SKM-1 (cell line): ENCODE measurements around the gene THRSP.
"Not testable (repeated sequence)": the region's sequence is repeated elsewhere in the genome, so short reads cannot be mapped to it uniquely, and the experiment has no call there.

Source experiments
- DNase-seq: peaks from one replicate; lab custom pipeline; 2025; ENCODE audit not compliant: unreplicated experiment; lab: John Stamatoyannopoulos, UW

THRSP gene, protein sequence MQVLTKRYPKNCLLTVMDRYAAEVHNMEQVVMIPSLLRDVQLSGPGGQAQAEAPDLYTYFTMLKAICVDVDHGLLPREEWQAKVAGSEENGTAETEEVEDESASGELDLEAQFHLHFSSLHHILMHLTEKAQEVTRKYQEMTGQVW

DNA sequence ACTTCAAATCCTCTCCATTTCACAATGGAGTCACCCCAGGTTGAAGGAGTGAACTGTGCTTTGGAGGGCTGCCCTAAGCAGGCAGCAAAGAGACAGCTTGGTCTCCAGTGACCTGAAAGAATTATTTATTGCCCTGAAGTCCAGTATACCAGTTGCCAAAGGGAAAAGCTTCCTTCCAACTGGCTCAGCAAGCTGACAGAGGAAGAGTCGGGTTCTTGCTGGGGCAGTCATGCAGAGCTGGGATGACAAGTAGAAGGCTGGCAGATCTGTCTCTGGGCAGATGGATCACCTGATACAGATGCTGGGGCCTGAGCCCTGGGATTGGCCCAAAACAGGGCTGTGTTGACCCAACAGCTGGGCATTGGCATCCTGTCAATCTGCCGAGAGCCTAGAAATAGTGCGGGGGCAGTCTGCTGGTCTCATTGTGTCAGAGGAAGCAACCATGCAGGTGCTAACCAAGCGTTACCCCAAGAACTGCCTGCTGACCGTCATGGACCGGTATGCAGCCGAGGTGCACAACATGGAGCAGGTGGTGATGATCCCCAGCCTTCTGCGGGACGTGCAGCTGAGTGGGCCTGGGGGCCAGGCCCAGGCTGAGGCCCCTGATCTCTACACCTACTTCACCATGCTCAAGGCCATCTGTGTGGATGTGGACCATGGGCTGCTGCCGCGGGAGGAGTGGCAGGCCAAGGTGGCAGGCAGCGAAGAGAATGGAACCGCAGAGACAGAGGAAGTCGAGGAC lies at the start of gene THRSP:
THRSP (plus strand) TSS at position 422 of the 742 bp plus-strand sequence; CDS start at position 443, 21 bp downstream.
- DNase-seq = no peak

- DNase-seq = not testable (repeated sequence)
These were observed 48.6 kb upstream of the THRSP start for GRCh38 chr11:78014937-78015520.

GRCh38 chr11:78015878-78016277 lies 47.8 kb upstream of the THRSP start:
- DNase-seq = no peak

DNA sequence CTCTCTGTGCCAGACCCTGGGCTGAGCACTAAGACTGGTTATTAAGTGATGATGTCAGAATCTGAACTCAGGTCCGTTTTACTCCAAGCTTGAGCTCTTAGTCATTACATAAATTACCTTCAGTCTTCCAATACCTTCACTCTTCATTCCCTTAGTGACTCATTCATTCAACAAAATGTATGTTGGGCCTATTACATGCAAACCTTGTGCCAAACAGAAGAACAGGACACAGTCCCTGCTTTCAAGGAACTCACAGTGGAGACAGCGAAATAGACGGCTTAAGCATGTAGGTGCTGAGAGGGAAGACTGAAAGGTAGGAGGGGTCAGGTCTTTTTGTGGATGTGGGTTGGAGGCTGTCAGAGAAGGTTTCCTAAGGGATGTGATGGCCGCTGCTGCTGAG lies 43.9 kb upstream of the THRSP start:
- DNase-seq = no peak

- DNase-seq = no peak
These were observed 43.4 kb upstream of the THRSP start for GRCh38 chr11:78020246-78020645.

DNA sequence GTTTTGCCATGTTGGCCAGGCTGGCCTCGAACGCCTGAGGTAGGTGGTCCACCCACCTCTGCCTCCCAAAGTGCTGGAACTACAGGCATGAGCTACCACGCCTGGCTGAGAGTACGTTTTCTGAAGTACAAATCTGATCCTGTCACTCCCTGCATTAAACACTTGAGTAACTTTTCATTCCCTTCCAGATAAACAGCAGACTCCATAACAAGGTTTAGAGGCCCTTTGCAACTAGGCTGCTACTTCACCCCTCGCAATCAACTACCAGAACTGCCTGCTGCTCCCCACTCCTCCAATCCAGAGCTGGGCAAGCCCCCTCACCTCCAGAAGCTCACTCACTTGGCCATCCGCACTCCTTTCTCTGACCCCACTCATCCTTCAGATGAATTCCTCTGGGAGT lies 42.0 kb upstream of the THRSP start:
- DNase-seq = no peak

GRCh38 chr11:78022397-78023396 lies 41.0 kb upstream of the THRSP start, which contains the start of gene KCTD14:
KCTD14 (minus strand) TSS chr11:78023276; CDS start chr11:78023249, 27 bp downstream.
- no peak for DNase-seq

- no peak for DNase-seq
These were observed 40.2 kb upstream of the THRSP start for GRCh38 chr11:78023426-78023825.

GRCh38 chr11:78025378-78025777 lies 38.3 kb upstream of the THRSP start:
- no peak for DNase-seq

DNA sequence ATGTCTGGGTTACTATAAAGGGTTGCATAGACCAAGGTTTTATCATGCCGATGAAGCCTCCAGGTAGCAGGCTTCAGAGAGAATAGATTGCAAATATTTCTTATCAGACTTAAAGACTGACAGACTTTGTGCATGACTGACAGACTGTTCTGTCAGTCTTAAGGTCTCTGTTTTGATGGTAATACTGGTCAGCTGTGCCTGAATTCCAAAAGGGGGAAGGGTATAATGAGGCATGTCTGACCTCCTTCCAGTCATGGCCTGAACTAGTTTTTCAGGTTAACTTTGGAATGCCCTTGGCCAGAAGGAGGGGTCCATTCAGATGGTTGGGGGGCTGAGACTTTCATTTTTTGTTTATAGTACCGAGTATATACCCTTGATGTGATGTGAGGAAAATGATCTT lies 35.9 kb upstream of the THRSP start:
- DNase-seq = no peak

DNA sequence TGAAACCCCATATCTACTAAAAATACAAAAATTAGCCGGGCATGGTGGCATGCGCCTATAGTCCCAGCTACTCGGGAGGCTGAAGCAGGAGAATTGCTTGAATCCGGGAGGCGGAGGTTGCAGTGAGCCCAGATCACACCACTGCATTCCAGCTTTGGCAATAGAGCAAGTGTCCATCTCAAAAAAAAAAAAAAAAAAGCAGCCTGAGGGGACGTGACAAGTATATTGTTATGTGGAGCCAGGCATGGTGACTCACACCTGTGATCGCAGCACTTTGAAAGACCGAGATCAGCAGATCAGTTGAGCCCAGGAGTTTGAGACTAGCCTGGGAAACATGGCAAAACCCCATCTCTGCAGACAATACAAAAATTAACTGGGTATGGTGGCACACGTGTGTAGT lies 35.2 kb upstream of the THRSP start:
- DNase-seq = not testable (repeated sequence)

- DNase-seq = no peak
These were observed 33.0 kb upstream of the THRSP start for GRCh38 chr11:78030429-78031325.

DNA sequence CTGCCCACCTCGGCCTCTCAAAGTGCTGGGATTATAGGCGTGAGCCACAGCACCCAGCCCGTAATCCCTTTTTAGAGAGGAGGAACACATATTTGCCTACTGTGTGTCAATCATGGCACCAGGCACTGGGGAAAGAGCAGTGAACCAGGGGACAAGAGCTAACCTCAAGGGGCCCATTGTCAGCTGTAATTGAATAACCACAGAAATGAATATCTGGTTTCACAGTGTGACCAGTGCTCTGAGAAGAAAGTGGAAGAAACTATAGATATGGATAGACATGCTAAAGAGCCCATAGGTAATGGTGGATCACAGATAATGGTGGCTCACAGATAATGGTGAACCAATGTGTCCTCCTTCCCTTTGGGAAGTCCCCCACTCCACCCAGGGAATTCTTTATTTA lies 32.0 kb upstream of the THRSP start:
- no peak for DNase-seq

DNA sequence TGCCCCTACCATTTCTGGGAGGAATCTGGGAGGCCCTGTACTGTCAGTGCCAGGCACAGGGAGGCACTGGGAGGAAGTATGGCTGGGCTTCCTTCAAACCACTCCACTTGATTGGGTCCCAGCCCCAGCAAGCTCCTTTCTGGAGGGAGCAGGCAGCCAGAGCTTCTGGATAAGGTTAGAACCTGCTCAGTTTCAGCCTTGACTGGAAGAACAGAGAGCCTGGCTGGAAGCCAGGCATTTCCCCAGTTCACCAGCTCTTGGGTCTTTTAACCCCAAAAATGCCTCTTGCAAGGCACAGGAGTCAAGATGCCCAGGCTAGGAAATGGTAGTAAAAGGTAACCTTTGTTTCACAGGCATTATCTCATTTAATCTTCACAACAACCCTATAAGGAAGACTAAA lies 31.6 kb upstream of the THRSP start:
- no peak for DNase-seq

DNA sequence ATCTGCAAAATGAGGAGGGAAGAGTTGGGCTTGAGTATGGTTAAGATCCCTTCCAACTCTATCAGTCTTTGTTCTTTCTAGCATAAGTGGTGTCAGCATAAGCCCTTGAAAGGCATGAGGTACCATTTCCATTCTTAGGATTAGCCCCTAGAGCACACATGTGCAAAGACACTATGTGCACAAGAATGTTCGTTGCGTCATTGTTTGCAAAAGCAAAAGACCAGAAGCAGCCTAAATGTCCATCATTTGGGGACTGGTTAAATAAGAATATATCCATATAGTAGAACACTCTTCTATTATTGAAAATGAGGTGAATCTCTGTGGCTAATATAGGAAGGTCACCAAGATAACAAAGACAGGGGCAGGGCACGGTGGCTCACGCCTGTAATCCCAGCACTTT lies 30.6 kb upstream of the THRSP start:
- DNase-seq = no peak

DNA sequence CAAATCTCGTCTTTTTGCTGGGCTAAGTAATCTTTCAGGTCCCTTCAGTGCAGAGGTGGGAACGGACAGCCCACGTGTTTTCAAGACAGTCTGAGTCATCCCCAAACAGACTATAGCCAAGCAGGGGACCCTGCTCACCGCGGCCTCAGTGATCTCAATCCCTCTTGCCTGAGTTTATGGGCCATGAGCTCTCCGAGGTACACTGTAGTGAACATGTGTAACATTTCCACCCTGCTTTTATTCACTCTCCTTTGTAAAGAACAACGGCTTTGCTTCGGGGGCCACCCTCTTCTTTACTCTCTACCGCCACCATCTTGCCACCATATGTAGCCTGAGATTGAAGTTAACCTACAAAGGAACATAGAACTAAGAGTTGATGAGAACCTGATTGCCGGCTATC lies 29.0 kb upstream of the THRSP start:
- no peak for DNase-seq

- no peak for DNase-seq
These were observed 27.3 kb upstream of the THRSP start for GRCh38 chr11:78036313-78036712.

GRCh38 chr11:78037056-78037455 lies 26.6 kb upstream of the THRSP start:
- DNase-seq = no peak

DNA sequence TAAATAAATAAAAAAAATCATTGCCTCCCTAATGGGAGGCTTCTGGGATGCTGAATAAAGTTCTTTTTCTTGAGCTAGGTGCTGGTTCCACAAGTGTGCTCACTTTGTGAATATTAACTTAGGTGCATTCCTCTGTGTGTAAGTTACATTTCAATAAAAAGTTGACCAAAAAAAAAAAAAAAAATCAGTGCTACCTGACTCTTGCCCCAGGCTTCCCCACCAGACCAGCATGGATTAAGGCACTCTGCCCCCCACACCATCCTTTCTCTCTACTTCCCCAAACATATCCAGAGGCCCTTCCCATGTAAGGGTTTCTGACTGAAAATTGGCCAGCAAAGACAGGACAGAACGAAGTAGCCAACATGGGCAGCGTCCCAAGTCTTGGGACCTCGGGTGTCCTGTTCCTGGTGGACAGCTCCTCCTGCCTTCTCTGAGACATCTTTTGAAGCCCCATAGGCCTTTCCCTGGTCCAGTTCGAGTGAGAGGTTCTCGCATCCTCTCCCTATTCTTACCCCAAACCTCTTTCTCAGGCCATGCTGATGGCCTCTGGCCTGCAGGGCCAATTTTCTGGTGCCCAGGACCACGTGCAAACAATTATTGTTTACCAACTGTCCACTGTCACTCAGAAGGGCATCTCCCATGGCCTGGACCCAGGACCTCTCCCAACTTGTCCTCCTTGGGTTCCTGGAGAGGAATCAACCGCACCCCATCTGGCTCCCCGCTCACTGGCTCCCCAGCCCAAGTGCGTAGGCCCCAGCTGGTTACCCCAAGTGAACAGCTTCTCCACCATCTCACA lies 25.6 kb upstream of the THRSP start:
- no peak for DNase-seq
